GM19452 (cell line): Measurements from ENCODE around the gene PARL.

Source experiments
- ATAC-seq: cut with Tn5 transposase; IDR thresholded peaks from one replicate; pipeline ENCODE4 v1.9.1; 2021; ENCODE audit not compliant: unreplicated experiment

Gene PARL, protein sequence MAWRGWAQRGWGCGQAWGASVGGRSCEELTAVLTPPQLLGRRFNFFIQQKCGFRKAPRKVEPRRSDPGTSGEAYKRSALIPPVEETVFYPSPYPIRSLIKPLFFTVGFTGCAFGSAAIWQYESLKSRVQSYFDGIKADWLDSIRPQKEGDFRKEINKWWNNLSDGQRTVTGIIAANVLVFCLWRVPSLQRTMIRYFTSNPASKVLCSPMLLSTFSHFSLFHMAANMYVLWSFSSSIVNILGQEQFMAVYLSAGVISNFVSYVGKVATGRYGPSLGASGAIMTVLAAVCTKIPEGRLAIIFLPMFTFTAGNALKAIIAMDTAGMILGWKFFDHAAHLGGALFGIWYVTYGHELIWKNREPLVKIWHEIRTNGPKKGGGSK

DNA sequence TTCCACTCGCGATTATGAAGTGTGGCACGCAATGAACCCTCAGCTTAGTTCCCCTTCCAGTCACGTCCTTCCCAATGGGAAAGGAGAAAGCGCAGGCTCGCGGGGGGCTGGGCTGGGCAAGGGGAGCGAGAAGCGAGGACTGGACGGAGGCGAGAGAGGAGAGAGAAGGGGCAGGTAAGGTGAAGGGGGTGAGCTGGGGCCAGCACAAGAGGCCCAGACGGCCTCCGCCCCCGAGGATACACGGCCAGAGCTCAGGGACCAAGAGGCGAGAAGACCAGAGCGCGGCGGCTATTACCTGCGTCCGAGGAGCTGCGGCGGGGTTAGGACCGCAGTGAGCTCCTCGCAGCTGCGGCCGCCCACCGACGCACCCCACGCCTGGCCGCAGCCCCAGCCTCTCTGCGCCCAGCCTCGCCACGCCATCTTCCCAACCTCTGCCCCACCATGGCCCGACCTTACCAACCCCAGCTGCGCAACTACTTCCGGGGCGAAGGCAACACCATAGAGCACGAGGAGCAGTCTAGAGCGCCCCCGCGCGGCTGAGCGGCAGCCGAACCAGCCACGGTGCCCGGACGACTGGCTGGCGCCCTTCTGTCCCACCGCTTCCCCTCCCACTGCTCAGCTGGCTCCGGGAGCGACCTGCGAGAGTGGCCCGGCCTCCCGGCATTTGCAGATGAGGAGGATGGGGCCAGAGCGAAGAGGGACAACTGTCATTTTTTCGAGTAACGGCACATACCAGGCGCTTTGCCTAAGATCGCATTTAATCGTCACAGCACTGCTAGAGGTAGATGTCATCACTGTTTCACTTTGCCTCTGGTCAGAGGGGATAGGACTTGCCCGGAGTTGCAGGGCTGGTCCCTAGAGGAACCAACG is at the start of gene PARL:
TSS of gene PARL (minus strand) at position 454 of the 870 bp plus-strand sequence. CDS start at position 420, 34 bp downstream.
- peak; percentile 99 for ATAC-seq

- ATAC-seq = no peak
Measured at GRCh38 chr3:183933160-183933559, 48.5 kb upstream of the PARL start.

DNA sequence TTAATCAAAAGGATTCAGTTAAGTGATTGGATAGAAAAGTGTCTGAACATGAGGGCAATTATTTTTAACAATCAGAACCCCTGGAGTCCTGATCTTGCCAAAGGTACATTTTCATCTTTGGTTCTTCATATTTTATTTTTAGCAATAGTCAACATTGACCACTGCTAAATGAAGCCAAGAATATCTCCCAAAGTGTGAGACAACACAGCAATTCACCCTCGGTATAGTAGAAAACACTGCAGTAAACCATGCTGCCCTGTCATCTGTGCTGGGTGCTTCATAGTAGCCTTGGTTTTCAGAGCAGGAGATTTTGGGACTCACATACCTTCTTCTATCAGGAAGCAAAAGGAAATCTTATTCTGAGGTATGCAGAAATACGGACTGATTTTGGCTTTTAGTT is 47.2 kb upstream of the PARL start:
- no peak for ATAC-seq

DNA sequence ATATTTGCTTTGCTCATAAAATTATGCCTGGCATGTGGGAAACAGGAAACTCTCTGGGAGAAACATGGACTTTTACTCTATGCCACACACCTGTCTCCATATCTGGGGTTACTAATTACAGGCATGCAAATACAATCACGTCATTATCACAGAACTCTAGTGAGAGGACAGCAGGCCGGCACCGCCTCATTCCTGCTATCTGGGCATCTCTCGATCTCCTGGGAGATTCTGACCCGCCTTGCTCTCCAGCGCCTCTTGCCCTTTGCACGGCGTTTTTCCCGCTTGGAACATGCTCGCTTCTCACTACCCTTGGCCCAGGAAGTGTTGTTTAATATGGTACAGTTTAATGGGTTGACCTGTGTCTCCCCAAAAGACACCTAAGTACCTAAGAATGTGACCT is 45.4 kb upstream of the PARL start:
- no peak for ATAC-seq

DNA sequence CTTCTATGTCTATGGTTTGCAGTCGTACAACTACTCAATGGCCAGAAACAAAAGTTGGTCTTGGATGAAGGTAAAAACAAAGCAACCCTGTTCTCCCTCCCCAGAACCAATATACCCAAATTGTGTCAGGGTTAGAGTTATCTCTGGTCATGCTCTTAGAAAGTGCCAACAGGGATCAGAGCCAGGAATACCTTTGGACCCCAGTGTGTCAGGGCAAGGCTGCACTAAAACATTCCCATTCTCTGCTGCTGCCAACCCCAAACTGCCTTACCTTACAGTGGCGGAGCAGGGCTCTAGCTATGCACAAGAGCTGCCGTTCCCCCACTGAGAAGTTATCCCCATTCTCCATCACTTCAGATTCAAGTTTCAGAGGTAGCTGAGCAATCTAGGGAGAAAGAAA is 42.4 kb upstream of the PARL start:
- no peak for ATAC-seq

GRCh38 chr3:183924956-183925355 is 40.3 kb upstream of the PARL start:
- no peak for ATAC-seq

GRCh38 chr3:183924543-183924942 is 39.9 kb upstream of the PARL start:
- no peak for ATAC-seq

DNA sequence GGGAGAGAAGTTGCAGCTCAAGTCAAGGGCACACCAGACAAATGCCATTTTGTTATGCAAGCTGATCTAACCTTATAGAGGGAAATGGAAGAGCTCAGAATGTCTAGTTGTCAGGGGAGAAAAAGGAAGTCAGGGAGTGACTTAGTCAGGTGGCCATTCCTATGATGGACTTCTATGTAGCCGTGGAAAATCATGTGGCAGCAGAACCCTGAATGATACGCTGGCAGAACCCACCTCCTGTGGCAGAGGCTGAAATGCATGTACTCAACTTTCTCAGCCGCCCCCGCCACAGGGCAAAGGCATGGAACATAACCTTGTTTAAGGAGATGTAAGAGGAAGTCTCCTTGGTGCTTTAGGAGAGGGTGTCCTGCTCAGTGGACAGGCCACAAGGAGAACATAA is 37.7 kb upstream of the PARL start:
- ATAC-seq = no peak

GRCh38 chr3:183921096-183921495 is 36.4 kb upstream of the PARL start:
- ATAC-seq = no peak

- ATAC-seq = no peak
Measured at GRCh38 chr3:183920416-183920815, 35.7 kb upstream of the PARL start.

GRCh38 chr3:183918178-183918577 is 33.5 kb upstream of the PARL start:
- ATAC-seq = no peak

- no peak for ATAC-seq
Measured at GRCh38 chr3:183917776-183918175, 33.1 kb upstream of the PARL start.

DNA sequence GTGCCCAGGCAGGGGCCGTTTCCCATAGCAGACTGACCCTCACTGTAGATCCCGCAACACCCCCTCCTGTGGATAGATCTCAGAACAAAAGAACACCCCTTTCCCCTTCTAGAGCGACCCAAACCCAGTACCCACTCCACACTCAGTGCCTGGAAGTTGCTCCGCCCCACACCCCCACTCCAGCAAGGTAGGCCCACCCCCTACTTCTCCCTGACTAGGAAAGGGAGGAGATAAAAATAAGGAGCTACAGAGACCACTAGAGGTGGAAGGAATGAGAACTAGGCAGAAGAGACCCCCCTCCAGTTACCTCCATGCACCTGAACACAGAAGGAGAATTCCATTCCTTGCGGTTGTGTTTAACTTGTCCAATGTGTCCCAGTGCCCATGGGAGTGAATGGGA is 30.2 kb upstream of the PARL start:
- ATAC-seq = no peak

- no peak for ATAC-seq
Measured at GRCh38 chr3:183913580-183913920, 28.9 kb upstream of the PARL start.

DNA sequence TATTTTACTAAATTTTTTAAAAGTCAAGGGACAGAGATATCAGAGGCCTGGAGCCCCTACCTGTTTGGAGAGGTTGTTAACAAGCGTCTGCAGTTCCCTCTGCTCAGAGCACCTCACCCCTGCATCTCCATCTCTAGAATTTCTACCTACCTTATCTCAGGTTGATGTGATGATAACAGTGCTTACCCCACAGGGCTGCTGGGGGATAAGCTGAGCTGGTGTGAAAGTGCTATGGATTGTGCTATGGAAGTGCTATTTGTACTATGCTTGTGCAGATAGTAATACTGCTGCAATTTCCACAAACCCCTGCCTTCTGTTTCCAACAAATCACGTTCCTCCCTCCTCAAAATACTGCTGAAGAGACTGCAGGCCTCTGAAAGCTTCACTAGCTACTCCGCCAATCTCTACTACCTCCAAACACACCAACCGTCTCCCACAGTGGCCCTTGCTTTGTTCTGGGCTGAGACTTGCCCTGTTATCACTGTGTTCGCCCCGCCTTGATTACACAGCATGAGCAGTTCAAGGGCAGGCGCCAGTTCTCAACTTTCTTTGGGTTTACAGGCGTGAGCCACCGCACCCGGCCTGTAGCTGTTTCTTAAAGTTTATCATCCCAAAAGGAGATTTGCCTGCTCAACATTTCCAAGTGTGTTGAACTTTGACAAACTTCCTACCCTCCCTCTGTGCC is 28.4 kb upstream of the PARL start:
- ATAC-seq = no peak

DNA sequence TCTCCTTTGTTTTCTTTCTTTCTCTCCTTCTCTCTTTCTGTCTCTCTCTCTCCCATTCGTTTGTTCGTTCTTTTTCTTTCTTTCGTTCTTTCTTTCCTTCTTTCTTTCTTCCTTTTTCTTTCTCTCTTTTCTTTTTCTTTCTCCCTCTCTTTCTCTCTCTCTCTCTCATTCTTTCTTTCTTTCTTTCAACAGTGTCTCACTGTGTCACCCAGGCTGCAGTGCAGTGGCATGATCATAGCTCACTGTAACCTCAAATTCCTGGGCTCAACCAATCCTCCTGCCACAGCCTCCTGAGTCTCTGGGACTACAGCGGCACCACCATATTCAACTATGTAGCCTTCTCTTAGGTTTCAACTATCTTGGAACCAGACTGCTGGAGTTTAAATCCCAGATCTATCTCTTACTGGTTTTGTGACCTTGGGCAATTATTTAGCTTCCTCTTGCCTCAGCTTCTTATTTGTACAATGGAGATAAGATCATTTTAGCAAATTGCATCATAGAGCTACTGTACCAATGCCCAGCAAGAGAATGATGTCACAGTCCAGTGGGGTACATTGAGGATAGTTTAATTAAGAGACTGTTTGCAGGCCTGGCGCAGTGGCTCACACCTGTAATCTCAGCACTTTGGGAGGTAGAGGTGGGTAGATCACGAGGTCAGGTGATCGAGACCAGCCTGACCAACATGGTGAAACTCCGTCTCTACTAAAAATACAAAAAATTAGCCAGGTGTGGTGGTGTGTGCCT is 27.3 kb upstream of the PARL start:
- no peak for ATAC-seq

DNA sequence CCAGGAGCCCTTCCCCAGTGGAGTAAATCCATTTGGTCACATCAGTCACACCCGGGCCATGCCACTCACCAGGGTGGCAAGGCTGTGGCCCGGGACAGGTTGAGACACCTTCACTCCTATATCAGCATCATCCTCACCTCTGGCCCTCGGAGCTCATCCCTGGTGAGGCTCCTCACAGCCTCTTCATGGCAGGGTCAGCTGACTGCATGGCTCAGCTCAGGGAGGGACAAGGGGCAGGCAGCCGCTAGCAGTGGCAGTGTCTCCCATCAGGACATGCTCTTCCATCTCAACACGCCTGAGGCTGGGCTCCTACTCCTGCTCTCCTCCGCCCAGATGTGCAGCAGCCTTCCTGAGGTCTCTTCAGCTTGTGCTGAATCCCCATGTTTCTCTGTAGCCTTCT is 26.4 kb upstream of the PARL start:
- ATAC-seq = no peak

DNA sequence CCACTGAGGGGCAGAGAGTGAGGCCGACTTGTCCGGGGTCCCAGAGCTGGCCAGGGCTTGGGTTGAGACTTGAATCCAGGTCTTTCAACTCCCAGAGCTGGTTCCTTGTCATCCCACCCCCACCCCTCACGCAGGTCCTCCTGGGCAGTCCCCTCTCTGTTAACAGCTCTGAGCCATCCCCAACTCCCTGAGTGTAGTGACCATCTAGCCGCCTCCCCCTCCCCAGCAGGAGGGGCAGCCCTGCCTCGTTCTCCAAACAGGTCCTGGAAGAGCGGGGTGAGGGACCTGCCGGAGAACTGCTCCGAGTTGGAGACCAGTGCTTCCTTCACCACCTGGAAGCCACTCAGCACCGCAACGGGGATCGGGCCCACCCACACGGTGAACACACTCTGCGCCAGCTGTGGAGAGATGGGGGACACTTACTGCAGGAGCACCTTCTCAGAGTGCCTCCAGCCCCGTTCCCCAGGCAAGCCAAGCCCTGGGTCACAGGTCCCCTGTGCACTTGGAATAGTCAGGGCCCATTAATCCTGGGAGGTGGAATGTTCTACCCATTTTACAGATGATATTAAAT is 24.4 kb upstream of the PARL start:
- no peak for ATAC-seq

DNA sequence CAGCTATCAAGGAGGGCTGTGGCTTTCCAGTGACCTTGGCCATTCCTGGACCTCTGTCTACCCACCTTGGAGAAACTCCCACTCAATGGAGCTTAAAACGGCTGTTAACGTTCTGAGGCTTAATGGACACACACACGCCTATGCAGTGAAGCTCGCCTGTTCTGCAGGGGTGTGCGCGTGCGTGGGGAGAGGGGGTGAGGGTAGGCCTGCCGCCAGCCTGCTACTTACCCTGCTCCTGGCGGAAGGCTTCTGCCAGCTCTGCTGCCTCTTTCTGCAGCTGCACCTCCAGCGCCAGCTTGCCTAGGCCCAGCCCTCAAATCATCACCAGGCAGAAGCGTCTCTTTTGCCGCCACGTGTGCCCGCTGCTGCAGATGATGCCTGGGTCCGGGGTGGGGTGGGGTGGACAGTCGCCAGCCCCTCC is 23.2 kb upstream of the PARL start:
- ATAC-seq = no peak

DNA sequence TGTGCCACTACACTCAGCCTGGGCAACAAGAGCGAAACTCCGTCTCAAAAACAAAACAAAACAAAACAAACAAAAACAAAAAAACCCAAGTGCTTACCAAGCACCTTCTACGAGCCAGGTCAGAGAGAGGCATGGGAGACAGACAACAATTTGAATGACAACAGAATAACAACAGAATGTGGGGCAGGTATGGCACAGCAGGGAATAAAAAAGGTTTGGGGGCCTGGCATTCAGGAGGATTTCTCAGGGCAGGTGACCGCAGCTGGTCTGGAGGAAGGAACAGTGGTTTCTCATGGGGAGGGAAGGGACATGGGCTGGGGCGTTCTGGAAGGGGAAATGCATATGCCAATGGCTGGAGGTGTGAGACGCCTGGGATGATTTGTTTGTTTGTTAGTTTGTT is 22.5 kb upstream of the PARL start:
- no peak for ATAC-seq
